ENCODE results near the gene TFPI. TPM values are rescaled to one million over a fixed set of nuclear protein-coding genes. Genes with fewer than 3 reads are reported as not detected.

The TFPI gene
- total and polyA plus RNA-seq, 2 experiments from 2014 or later, result 79.9 to 122 TPM

- H3K27me3 ChIP-seq, result no peaks in the 10 kb centered on the region
- WGBS (ENCODE audit: low lambda C conversion rate, missing lambda C conversion rate), result 85% methylated on average over 1 of the region's 1 CpG
- no peak for DNase-seq (ENCODE audit: low spot score)
- TF ChIP-seq EZH2phosphoT487 (IDR thresholded peaks at IDR 0.05; ENCODE audit: low read depth, severe bottlenecking, unreplicated experiment) (no peak), CTCF (IDR thresholded peaks at IDR 0.05; ENCODE audit: poor library complexity) (no peak), EZH2 (IDR thresholded peaks at IDR 0.05; ENCODE audit: borderline replicate concordance) (no peak)
- H3K4me1 ChIP-seq (ENCODE audit: insufficient read depth), result no peaks in the 10 kb centered on the region
- no peaks in the 10 kb centered on the region for H3K36me3 ChIP-seq (replicated peaks; ENCODE audit: insufficient read depth, low read depth)
- H2AFZ ChIP-seq, result no peak overlapping the region
- no peaks in the 10 kb centered on the region for H3K79me2 ChIP-seq
- H3K4me2 ChIP-seq, result no peak overlapping the region
- H4K20me1 ChIP-seq (ENCODE audit: insufficient read depth, poor library complexity, severe bottlenecking), result no peaks in the 10 kb centered on the region
- no peak overlapping the region for H3K27ac ChIP-seq
- H3K4me3 ChIP-seq, result no peak overlapping the region
- H3K9me3 ChIP-seq (ENCODE audit: low read depth), result no peaks in the 10 kb centered on the region
- no peaks in the 10 kb centered on the region for H3K9me2 ChIP-seq (replicated peaks; ENCODE audit: insufficient read depth)
Observed at GRCh38 chr2:187438455-187438854, 115.8 kb downstream of the TFPI start.

GRCh38 chr2:187435756-187436155 lies 118.5 kb downstream of the TFPI start:
- Histone ChIP-seq H3K27ac (no peak overlapping the region), H4K20me1 (ENCODE audit: insufficient read depth, poor library complexity, severe bottlenecking) (no peaks in the 10 kb centered on the region), H3K9me3 (ENCODE audit: low read depth) (no peaks in the 10 kb centered on the region), H2AFZ (no peak overlapping the region), H3K79me2 (no peaks in the 10 kb centered on the region), H3K27me3 (no peaks in the 10 kb centered on the region), H3K36me3 (replicated peaks; ENCODE audit: insufficient read depth, low read depth) (no peaks in the 10 kb centered on the region), H3K4me2 (no peak overlapping the region), H3K9me2 (replicated peaks; ENCODE audit: insufficient read depth) (no peaks in the 10 kb centered on the region), H3K4me1 (ENCODE audit: insufficient read depth) (no peaks in the 10 kb centered on the region), H3K4me3 (no peak overlapping the region)
- DNase-seq (ENCODE audit: low spot score), result no peak
- WGBS (ENCODE audit: low lambda C conversion rate, missing lambda C conversion rate), result 54% methylated on average over 4 of the region's 4 CpGs
- TF ChIP-seq EZH2 (IDR thresholded peaks at IDR 0.05; ENCODE audit: borderline replicate concordance) (no peak), EZH2phosphoT487 (IDR thresholded peaks at IDR 0.05; ENCODE audit: low read depth, severe bottlenecking, unreplicated experiment) (no peak), CTCF (IDR thresholded peaks at IDR 0.05; ENCODE audit: poor library complexity) (no peak)

- Histone ChIP-seq H3K9me3 (ENCODE audit: low read depth) (no peaks in the 10 kb centered on the region), H3K4me3 (no peak overlapping the region), H4K20me1 (ENCODE audit: insufficient read depth, poor library complexity, severe bottlenecking) (no peaks in the 10 kb centered on the region), H3K79me2 (no peaks in the 10 kb centered on the region), H3K4me1 (ENCODE audit: insufficient read depth) (no peaks in the 10 kb centered on the region), H3K9me2 (replicated peaks; ENCODE audit: insufficient read depth) (no peaks in the 10 kb centered on the region), H3K27ac (no peak overlapping the region), H3K36me3 (replicated peaks; ENCODE audit: insufficient read depth, low read depth) (no peaks in the 10 kb centered on the region), H2AFZ (no peak overlapping the region), H3K4me2 (no peak overlapping the region), H3K27me3 (no peaks in the 10 kb centered on the region)
- TF ChIP-seq EZH2 (IDR thresholded peaks at IDR 0.05; ENCODE audit: borderline replicate concordance), result no peak
- no peak for TF ChIP-seq EZH2phosphoT487 (IDR thresholded peaks at IDR 0.05; ENCODE audit: low read depth, severe bottlenecking, unreplicated experiment)
- TF ChIP-seq CTCF (IDR thresholded peaks at IDR 0.05; ENCODE audit: poor library complexity), result no peak
- WGBS (ENCODE audit: low lambda C conversion rate, missing lambda C conversion rate), result 74% methylated on average over 3 of the region's 3 CpGs
- no peak for DNase-seq (ENCODE audit: low spot score)
Observed at GRCh38 chr2:187435078-187435477, 119.2 kb downstream of the TFPI start.

- DNase-seq (ENCODE audit: low spot score), result no peak
- Histone ChIP-seq H3K4me3 (no peak overlapping the region), H3K27ac (no peak overlapping the region), H3K9me2 (replicated peaks; ENCODE audit: insufficient read depth) (no peaks in the 10 kb centered on the region), H3K4me2 (no peak overlapping the region), H4K20me1 (ENCODE audit: insufficient read depth, poor library complexity, severe bottlenecking) (no peaks in the 10 kb centered on the region), H3K36me3 (replicated peaks; ENCODE audit: insufficient read depth, low read depth) (no peaks in the 10 kb centered on the region), H3K9me3 (ENCODE audit: low read depth) (no peaks in the 10 kb centered on the region), H2AFZ (no peak overlapping the region), H3K4me1 (ENCODE audit: insufficient read depth) (no peaks in the 10 kb centered on the region), H3K79me2 (no peaks in the 10 kb centered on the region), H3K27me3 (no peaks in the 10 kb centered on the region)
- TF ChIP-seq CTCF (IDR thresholded peaks at IDR 0.05; ENCODE audit: poor library complexity) (no peak), EZH2phosphoT487 (IDR thresholded peaks at IDR 0.05; ENCODE audit: low read depth, severe bottlenecking, unreplicated experiment) (no peak), EZH2 (IDR thresholded peaks at IDR 0.05; ENCODE audit: borderline replicate concordance) (no peak)
- WGBS (ENCODE audit: low lambda C conversion rate, missing lambda C conversion rate), result 97% methylated on average over 1 of the region's 1 CpG
Observed at GRCh38 chr2:187434342-187434785, 119.9 kb downstream of the TFPI start.

Data from hepatocyte (in vitro differentiated cells).